GM19452 (cell line): Measurements from ENCODE around the gene NAV2.

Experiments used
- ATAC-seq: cut with Tn5 transposase; IDR thresholded peaks from one replicate; pipeline ENCODE4 v1.9.1; 2021; ENCODE audit not compliant: unreplicated experiment

Gene NAV2

GRCh38 chr11:19712281-19713195 lies at the start of gene NAV2:
NAV2 (plus strand) TSS chr11:19712837; CDS start chr11:19713696, 859 bp downstream.
- peak; percentile 99 for ATAC-seq

- ATAC-seq, result no peak
These were observed 49.4 kb upstream of the NAV2 start for GRCh38 chr11:19663206-19663605.

- ATAC-seq, result no peak
These were observed 47.6 kb upstream of the NAV2 start for GRCh38 chr11:19664886-19665548.

- no peak for ATAC-seq
These were observed 45.7 kb upstream of the NAV2 start for GRCh38 chr11:19666951-19667350.

- ATAC-seq, result no peak
These were observed 43.1 kb upstream of the NAV2 start for GRCh38 chr11:19669511-19669910.

GRCh38 chr11:19670030-19670791 lies 42.4 kb upstream of the NAV2 start:
- ATAC-seq, result no peak

- no peak for ATAC-seq
These were observed 39.9 kb upstream of the NAV2 start for GRCh38 chr11:19672586-19673206.

GRCh38 chr11:19673924-19674729 lies 38.5 kb upstream of the NAV2 start:
- no peak for ATAC-seq

- no peak for ATAC-seq
These were observed 37.8 kb upstream of the NAV2 start for GRCh38 chr11:19674836-19675235.

GRCh38 chr11:19675397-19675796 lies 37.2 kb upstream of the NAV2 start:
- no peak for ATAC-seq

- no peak for ATAC-seq
These were observed 35.9 kb upstream of the NAV2 start for GRCh38 chr11:19676475-19677380.

GRCh38 chr11:19677381-19678080 lies 35.1 kb upstream of the NAV2 start:
- no peak for ATAC-seq

GRCh38 chr11:19679952-19680828 lies 32.4 kb upstream of the NAV2 start:
- no peak for ATAC-seq

- no peak for ATAC-seq
These were observed 31.7 kb upstream of the NAV2 start for GRCh38 chr11:19680829-19681368.

- no peak for ATAC-seq
These were observed 29.4 kb upstream of the NAV2 start for GRCh38 chr11:19683141-19683805.

GRCh38 chr11:19683862-19684491 lies 28.7 kb upstream of the NAV2 start:
- ATAC-seq, result no peak
